GM12801 (cell line): ENCODE results near the gene ULK2.

Source experiments
- TF ChIP-seq, protein P1 (sequence below): IDR thresholded peaks from one replicate; pipeline ENCODE4 v1.5.1; 2011; ENCODE audit warnings: control low read depth; ENCODE audit not compliant: insufficient read length; ENCODE audit errors: extremely low read depth

ULK2 gene

DNA sequence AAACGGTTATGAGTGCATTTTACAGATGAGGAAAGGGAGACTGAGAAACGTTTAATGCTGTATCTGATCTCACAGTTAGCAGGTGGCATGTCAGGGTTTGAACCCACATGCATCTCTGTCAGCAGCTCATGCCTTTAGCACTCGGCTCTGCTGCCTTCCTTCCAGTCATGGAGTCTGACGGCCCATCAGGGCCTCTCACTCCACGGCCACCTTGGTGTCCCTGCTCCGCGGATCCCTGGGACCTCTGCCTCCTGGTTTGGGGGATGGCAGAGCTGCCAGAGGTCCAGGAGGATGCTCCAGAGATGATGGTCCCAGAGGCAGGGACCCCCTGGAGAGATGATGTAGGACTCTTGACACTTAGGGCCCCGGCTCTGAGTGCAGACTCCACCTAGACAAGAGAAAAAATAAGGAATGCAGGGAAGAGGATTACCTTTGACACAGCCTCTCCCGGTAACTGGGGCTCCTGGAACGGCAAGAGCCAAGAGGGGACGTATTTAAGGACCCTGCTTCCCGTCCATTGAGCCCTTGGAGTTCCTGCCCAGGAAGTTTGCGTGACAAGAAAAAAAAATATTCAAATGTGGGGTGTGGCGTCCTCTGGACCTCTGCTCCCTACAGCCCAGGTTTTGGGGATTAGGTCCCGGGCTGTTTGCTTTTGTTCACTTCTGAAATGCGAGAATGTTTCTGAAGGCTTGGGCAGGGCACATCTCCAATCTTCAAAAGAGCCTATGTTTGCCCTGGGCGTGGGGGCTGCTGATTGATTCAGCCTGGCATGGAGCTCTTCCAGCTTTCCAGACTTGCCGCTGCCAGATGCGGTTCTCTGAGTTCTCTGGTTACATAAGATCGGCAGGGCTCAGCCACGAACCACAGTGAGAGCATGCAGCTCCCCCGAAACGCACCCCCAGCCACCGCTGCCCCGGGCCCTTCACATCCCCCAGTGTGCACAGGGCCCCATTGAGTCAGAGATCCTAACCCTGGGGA is 119.6 kb downstream of the ULK2 start, which contains the start of gene ALDH3A1:
ALDH3A1 (minus strand) TSS at position 470 of the 978 bp plus-strand sequence. CDS start 3,169 bp downstream, outside the sequence.
- TF ChIP-seq, protein P1, sequence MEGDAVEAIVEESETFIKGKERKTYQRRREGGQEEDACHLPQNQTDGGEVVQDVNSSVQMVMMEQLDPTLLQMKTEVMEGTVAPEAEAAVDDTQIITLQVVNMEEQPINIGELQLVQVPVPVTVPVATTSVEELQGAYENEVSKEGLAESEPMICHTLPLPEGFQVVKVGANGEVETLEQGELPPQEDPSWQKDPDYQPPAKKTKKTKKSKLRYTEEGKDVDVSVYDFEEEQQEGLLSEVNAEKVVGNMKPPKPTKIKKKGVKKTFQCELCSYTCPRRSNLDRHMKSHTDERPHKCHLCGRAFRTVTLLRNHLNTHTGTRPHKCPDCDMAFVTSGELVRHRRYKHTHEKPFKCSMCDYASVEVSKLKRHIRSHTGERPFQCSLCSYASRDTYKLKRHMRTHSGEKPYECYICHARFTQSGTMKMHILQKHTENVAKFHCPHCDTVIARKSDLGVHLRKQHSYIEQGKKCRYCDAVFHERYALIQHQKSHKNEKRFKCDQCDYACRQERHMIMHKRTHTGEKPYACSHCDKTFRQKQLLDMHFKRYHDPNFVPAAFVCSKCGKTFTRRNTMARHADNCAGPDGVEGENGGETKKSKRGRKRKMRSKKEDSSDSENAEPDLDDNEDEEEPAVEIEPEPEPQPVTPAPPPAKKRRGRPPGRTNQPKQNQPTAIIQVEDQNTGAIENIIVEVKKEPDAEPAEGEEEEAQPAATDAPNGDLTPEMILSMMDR, result no peak

GRCh38 chr17:19747159-19747719 is 120.5 kb downstream of the ULK2 start:
- TF ChIP-seq, protein P1, result no peak

GRCh38 chr17:19746517-19746916 is 121.2 kb downstream of the ULK2 start:
- TF ChIP-seq, protein P1, result no peak

DNA sequence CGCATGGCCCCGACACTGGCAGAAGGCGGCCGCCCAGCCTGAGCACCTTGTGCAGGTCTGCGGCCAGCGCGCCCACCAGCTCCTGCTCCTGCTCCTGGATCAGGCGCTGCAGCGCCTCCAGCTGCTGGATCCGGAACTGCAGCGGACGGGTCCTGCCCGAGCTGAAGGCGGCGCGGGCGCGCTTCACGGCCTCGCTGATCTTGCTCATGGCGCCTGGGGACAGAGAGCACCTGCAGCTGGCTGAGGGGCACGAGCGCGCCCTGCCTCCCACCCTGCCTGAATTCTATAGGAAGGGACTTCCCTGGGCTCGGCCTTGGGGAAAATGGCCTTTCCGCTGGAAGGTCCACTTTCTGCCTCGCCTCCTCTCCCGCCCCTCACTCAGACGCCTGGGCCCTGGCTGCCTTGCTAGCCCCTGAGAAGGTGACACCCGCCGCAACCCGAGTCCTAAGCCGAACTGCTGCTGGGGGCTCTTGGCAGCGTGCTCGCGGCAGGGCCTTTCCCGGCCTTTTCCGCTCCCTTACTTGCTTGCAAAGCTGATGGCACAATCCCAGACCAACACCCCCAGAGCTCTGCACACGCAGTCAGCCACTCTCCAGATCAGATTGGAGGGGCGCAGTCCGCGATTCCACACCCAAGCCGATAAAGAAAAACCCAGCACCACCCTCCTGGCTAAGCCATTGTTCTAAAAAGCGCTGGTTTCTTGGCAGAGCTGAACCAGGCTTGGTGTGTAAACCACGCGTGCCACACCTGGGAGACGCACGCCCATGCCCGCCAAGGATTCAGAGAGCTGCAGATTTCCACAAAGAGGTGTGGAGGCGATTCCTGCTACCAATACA is 122.6 kb downstream of the ULK2 start:
- TF ChIP-seq, protein P1, result no peak

GRCh38 chr17:19744492-19744891 is 123.2 kb downstream of the ULK2 start:
- TF ChIP-seq, protein P1, result no peak

DNA sequence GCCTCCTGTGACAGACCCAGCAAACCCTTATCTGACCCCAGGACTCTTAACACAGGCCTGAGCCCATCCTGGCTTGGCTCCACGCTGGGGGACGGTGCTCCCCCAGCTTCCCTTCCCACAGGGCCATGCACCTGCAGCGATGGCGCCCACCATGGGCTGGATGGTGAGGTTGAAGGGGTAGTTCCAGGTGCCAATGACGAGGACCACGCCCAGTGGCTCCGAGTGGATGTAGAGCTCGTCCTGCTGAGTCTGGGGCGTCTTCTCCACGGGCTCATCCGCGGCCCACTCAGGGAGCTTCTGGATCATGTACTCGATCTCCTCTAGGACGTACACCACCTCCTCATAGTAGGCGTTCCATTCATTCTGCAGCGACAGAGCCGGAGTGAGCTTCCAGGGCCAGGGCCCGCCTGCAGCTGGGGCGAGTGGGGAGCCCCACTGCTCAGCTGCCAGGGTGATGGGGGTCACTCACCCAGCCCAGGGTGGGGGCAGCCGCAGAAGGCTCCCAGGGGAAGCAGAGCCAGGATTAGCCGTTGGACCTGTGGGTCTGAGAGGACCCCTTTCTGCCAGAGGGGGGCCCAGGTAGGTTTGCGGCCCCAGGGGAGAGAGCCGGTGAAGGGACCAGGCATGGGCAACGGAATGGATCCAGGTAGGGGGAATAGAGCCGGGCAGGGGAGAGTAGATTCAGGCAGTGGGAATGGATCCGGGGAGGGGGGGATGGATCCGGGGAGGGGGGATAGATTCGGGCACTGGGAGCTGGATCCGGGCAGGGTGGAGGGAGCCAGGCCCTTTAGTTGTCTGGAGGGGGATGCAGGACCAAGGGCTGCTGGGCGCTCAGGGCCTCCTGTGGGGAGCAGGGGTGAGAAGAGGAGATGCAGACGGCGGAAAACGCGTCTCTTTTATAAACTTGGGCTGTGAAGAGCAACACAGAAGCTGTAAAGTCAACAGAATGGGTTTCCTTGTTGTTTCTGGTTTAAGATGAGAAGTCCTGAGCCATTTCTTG is 124.3 kb downstream of the ULK2 start:
- TF ChIP-seq, protein P1, result no peak
